GM19043 (cell line): Measurements from ENCODE around the gene KRT86.
"Not testable (repeated sequence)": the region's sequence is repeated elsewhere in the genome, so short reads cannot be mapped to it uniquely, and the experiment has no call there.

Source experiments
- ATAC-seq: cut with Tn5 transposase; IDR thresholded peaks from one replicate; pipeline ENCODE4 v1.9.1; 2021; ENCODE audit warnings: low read depth; ENCODE audit not compliant: unreplicated experiment

KRT86 gene

GRCh38 chr12:52287816-52288805 lies 13.7 kb downstream of the KRT86 start:
- ATAC-seq, result peak; percentile 97

DNA sequence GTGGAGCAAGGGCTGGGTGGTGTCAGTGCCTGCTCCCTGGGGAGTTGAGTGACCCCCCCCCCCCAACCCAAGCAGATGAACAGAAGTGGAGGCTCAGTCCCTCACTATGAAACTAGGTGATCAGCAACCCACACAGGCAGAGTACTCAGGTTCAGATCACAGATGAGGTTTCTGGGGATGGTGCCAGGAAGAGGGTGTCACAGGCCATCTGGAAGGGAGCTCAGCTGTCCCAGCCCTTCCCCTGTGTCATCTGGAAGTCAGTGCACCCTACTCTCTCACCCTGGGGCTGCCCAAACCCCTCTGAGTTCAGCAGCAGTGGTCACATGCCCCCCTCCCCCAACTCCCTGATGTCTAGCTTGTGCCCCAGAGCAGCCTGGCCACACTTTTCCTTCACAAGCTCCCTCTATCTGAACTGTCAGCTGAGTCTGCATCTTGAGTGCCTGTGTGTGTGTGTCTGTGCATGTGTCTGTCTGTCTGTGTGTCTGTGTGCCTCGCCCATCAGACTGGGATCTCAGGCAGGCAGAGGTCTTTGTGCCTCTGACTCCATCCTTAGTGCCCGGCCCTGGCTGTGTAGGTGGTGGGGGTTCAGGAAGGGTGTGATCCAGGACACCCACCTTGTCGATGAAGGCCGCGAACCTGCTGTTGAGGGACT lies 16.2 kb downstream of the KRT86 start:
- not testable (repeated sequence) for ATAC-seq

GRCh38 chr12:52291267-52291935 lies 17.0 kb downstream of the KRT86 start, which contains the start of gene KRT81:
Gene KRT81 (minus strand): TSS chr12:52291534. CDS start chr12:52291465, 69 bp downstream.
- ATAC-seq, result no peak

DNA sequence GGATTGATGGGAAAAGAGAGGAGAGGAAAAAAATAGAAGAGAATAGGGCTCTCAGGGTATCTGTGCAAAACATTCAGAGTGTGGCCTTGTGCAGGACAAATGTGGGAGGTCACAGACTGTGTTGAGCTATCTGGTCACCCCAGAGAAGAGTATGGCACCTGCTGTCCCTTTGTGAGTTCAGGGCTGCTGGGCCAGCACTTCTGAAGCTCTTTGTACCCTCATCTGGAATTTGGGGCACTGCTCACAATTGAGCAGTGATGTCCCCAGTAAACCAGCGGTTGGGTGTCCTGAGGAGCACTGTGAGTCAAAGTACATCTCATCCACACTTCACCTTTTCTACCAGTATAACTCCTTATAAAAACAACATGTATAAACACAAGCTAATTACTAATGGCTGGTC lies 19.5 kb downstream of the KRT86 start:
- ATAC-seq, result no peak

GRCh38 chr12:52294803-52295202 lies 20.4 kb downstream of the KRT86 start:
- no peak for ATAC-seq

- ATAC-seq, result no peak
Measured at GRCh38 chr12:52295663-52296062, 21.2 kb downstream of the KRT86 start.

DNA sequence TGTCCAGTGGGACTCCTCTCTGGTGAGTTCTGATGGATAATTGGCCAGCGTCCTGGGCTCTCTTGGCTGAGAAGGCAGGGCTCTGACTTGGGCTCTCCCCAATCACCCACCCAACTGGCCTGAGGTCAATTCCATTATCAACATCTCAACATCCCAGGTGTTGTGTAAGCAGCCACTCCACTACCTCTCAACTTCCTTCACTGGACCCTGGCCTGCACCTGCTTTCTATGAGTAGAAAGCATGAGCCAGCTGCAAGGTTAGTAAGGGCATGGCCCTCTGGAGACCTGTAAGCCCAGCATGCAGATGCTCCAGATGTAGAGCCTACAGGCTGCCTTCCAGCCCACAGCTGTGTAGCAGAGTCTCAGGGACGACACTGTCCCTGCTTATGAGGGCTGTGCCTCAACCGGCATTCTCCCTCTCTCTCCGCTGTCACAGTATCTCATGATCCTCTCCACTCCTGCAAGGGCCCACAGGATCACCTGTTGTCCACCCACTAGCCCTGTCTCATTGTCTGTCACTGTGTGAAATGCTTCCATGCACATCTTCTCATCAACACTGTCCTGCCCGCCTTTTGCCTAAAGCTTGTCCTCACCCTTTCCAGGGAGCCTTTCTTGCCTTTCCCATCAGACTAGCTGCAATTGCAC lies 22.2 kb downstream of the KRT86 start:
- no peak for ATAC-seq

DNA sequence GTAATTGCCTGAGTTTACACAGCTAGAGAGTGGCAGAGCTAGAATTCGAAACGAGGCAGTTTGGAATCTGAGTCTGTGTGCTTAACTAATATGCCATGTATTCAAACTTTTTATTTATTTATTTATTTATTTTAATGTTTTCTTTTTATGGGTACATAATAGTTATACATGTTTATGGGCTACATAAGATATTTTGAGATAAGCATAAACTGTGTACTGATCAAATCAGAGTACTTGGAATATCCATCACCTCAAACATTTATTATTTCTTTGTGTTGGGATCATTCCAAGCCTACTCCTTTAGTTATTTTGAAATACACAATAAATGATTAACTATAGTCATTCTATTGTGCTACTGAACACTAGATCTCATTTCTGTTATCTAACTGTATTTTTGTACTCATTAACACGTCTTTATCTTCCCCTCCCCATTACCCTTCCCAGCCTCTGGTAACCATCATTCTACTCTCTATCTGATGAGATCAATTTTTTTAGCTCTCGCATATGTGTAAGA lies 24.3 kb downstream of the KRT86 start:
- ATAC-seq, result no peak

DNA sequence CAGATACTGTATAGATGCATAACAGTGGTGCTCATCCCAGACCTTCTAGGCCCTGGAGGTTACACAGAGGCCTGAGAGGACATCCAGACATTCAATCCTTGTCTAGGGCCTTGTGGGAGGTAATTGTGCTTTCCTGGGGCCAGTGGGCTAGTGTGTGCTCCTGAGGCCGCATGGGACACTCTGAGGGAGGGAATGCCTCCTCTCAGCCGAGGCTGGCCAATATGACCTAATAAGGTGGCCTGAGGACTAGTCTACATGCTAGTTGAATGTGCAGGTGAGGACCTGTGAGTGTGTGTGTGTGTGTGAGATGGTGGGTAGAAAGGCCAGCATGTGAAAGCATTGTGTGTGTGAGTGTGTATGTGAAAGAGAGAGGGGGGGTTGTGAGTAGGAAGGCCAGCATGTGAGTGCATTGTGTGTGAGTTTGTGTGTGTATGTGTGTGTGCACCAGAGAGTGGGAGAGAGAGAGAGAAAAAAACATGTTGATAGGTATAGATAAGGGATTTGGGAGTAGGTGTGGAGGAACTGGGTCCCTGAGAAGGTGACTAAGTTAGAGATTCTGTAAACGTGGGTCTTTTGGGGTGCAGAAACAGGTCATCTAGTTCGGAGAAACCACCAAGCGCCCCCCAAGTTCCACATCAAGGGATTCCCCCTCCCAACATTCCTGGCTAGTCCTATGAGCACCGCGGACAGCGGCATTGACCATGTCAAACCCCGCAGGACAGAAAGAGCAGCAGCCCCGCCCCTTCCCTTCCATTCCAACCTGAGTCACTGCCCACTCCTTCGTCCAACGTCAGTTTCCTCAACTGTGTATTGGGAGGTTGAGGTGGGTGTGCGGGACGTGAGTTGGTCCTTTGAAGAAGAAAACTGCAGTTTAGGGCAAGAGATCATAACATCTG lies 26.6 kb downstream of the KRT86 start:
- no peak for ATAC-seq

GRCh38 chr12:52301721-52302120 lies 27.3 kb downstream of the KRT86 start:
- ATAC-seq, result not testable (repeated sequence)

- not testable (repeated sequence) for ATAC-seq
Measured at GRCh38 chr12:52302242-52302914, 27.9 kb downstream of the KRT86 start.

GRCh38 chr12:52304941-52305411 lies 30.5 kb downstream of the KRT86 start:
- peak; percentile 91 for ATAC-seq

GRCh38 chr12:52305921-52306705 lies 31.7 kb downstream of the KRT86 start:
- no peak for ATAC-seq

GRCh38 chr12:52306731-52307130 lies 32.3 kb downstream of the KRT86 start:
- no peak for ATAC-seq

DNA sequence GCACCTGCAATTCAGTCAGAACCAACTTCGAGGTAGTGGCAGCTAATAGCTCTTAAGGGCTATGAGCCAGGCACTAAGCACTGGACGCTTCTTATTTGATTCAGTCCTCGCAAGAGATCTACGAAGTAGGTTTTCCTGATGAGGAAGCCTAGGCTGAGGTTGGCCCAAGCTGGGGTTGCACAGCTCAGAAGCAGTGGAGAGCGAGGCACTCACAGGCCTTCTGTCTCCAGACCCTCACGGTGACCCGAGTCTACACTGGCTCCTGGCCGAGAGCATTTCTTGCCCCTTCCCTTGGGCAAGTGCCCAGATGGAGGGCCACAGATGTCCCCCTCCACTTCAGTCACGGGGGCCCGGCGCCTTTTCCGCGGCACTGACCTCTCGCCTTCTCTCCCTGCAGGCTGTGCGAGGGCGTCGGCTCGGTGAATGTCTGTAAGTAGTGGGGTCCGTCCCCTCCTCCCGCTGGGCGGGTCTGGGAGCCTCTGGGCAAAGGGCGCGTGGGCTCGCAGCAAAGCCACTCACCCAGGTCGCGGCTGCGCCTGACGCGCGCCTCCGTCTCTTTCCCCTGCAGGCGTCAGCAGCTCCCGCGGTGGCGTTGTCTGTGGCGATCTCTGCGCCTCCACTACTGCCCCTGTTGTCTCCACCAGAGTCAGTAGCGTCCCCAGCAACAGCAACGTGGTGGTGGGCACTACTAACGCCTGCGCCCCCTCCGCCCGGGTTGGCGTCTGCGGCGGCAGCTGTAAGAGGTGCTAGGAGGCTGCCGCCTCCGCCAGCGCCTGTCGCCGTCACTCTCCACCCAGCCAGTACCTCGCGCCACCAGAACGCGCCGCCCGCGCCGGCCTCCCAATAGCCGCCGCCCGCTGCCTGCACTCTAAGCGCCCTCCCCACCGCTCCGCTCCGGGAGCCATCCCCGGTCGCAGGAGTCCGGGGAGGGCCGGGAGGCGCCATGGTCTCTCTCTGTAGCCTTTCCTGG lies 33.7 kb downstream of the KRT86 start:
- ATAC-seq, result no peak

DNA sequence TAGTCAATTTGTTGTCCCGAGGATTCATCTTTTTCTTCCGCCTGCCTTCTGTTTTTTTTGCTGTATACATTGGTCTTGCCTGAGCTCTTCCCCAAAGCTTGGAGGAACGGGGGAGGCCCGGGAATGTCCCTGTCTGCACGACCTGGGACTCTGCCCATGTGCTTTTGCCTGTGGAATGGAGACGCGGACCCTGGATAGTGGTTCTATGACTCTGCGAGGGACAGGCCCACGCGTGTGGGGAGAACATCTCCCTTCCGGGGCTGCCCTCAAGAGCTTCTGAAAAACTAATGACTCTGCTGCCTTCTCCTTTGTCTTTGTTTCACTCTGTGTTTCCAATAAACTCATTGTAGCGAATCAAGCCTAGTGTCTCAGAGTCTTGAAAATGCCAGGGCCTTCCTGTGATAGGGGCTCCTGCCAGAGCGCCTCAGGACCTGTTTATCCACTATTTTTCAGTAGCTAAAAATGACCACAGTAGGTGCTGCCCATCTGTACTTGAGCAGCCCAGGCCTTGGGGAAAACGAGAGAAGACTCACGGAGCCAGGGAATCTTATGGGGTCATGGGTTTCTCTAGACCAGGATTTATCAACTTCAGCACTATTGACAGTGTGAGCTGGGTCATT lies 34.5 kb downstream of the KRT86 start:
- no peak for ATAC-seq
